H1 (cell line): Measurements from ENCODE around the gene TRIM52. TPM values are rescaled to one million over a fixed set of nuclear protein-coding genes. Genes with fewer than 3 reads are reported as not detected.

Experiments
- CTCF ChIA-PET: fragments of 300-600 bp; sonication (Branson Sonifier 250); formaldehyde crosslinking; loops from one replicate; lab custom pipeline; 2021; ENCODE audit not compliant: partially characterized antibody; lab: Charles Lee
- POLR2A ChIA-PET: fragments of 300-600 bp; sonication (Branson Sonifier 250); formaldehyde crosslinking; loops from one replicate; lab custom pipeline; 2021; ENCODE audit warnings: inconsistent platforms; ENCODE audit not compliant: partially characterized antibody; lab: Charles Lee
- DNase-seq, 2 experiments: peaks; one replicate each; pipeline versions ENCODE4 v3.0.0 to v3.0.0-alpha.2; 2010 to 2022; ENCODE audit warnings: low spot score in 2 of 2, low read depth in 1 of 2, mixed read lengths in 1 of 2
- FAIRE-seq: peaks from 2 replicates; lab custom pipeline; 2011; peaks lifted over from hg19 to GRCh38; lab: Jason Lieb, UNC
- H2AFZ ChIP-seq: 2 replicates; pipeline ENCODE4 v1.8.1; 2012; ENCODE audit warnings: low read length, inconsistent platforms
- H2AK5ac ChIP-seq: 2 replicates; pipeline ENCODE4 v1.6.1; 2013; ENCODE audit warnings: low read depth, low read length
- H2BK120ac ChIP-seq: replicated peaks from 2 replicates; pipeline ENCODE3; 2013; ENCODE audit warnings: low read depth, low read length, inconsistent platforms
- H2BK12ac ChIP-seq: 2 replicates; pipeline ENCODE4 v1.6.1; 2013; ENCODE audit warnings: low read depth, low read length
- H2BK15ac ChIP-seq: 2 replicates; pipeline ENCODE4 v1.6.1; 2013; ENCODE audit warnings: low read length
- H2BK20ac ChIP-seq: 2 replicates; pipeline ENCODE4 v1.6.1; 2013; ENCODE audit warnings: low read length
- H2BK5ac ChIP-seq: 2 replicates; pipeline ENCODE4 v1.6.1; 2013; ENCODE audit warnings: low read depth, low read length
- H3K14ac ChIP-seq: 2 replicates; pipeline ENCODE4 v1.6.1; 2013; ENCODE audit warnings: inconsistent platforms; ENCODE audit not compliant: insufficient read length
- H3K18ac ChIP-seq: 2 replicates; pipeline ENCODE4 v1.6.1; 2013; ENCODE audit warnings: low read length; ENCODE audit errors: extremely low read depth
- H3K23ac ChIP-seq: 2 replicates; pipeline ENCODE4 v1.6.1; 2013; ENCODE audit warnings: inconsistent platforms; ENCODE audit not compliant: insufficient read length
- H3K23me2 ChIP-seq: 2 replicates; pipeline ENCODE4 v1.6.1; 2013; ENCODE audit warnings: low read depth, low read length
- H3K27ac ChIP-seq: 2 replicates; pipeline ENCODE4 v1.6.1; 2011; ENCODE audit warnings: low read depth, low read length, inconsistent platforms
- H3K27me3 ChIP-seq, 4 experiments: replicated peaks in 1 of 4; 1 replicate in 1 of 4; 2 replicates in 3 of 4; pipeline versions ENCODE4 v1.6.1 to v1.8.1; 2011 to 2013; ENCODE audit warnings: low read length in 3 of 4, mild to moderate bottlenecking in 3 of 4, inconsistent platforms in 2 of 4, mixed read lengths in 2 of 4, moderate library complexity in 1 of 4; ENCODE audit not compliant: control insufficient read depth in 3 of 4, insufficient read depth in 3 of 4; ENCODE audit errors: extremely low read depth in 1 of 4
- H3K36me3 ChIP-seq, 4 experiments: 2 replicates each; pipeline versions ENCODE4 v1.6.1 to v1.8.1; 2011 to 2013; ENCODE audit warnings: mild to moderate bottlenecking in 4 of 4, low read length in 3 of 4, moderate library complexity in 2 of 4, control low read depth in 1 of 4, inconsistent platforms in 1 of 4; ENCODE audit not compliant: insufficient read depth in 4 of 4, control insufficient read depth in 2 of 4
- H3K4ac ChIP-seq: replicated peaks from 2 replicates; pipeline ENCODE3; 2013; ENCODE audit warnings: low read length, low read depth, mixed read lengths, inconsistent platforms; ENCODE audit not compliant: insufficient read length
- H3K4me1 ChIP-seq, 4 experiments: replicated peaks in 1 of 4; 1 replicate in 1 of 4; 2 replicates in 3 of 4; pipeline versions ENCODE4 v1.6.1 to v1.8.1; 2011 to 2013; ENCODE audit warnings: low read length in 3 of 4, inconsistent platforms in 2 of 4, mixed read lengths in 1 of 4; ENCODE audit not compliant: insufficient read depth in 4 of 4, control insufficient read depth in 3 of 4
- H3K4me2 ChIP-seq, 2 experiments: 2 replicates each; pipeline versions ENCODE4 v1.6.1 to v1.8.1; 2011 to 2013; ENCODE audit warnings: low read depth in 2 of 2, low read length in 2 of 2, control low read depth in 1 of 2, inconsistent platforms in 1 of 2, mild to moderate bottlenecking in 1 of 2; ENCODE audit not compliant: insufficient read depth in 1 of 2
- H3K4me3 ChIP-seq, 4 experiments: fragments of 200-600, 300-600 bp in 1 of 4; sonication (generic), shearing (Covaris generic), sonication (Bioruptor Twin) in 1 of 4; 2 replicates each; pipeline versions ENCODE4 v1.5.1 to v1.8.1; 2011 to 2016; ENCODE audit warnings: low read length in 4 of 4, low read depth in 3 of 4, control low read depth in 2 of 4, inconsistent platforms in 2 of 4, mild to moderate bottlenecking in 2 of 4, mixed read lengths in 1 of 4, moderate library complexity in 1 of 4; ENCODE audit not compliant: insufficient read depth in 2 of 4; ENCODE audit errors: extremely low read depth in 1 of 4
- H3K56ac ChIP-seq: replicated peaks from 2 replicates; pipeline ENCODE3; 2013; ENCODE audit warnings: low read depth, mild to moderate bottlenecking, mixed read lengths, low read length, inconsistent platforms; ENCODE audit not compliant: insufficient read length
- H3K79me1 ChIP-seq: 2 replicates; pipeline ENCODE4 v1.6.1; 2013; ENCODE audit warnings: low read depth, low read length, control low read depth
- H3K79me2 ChIP-seq, 2 experiments: 2 replicates each; pipeline versions ENCODE4 v1.6.1 to v1.8.1; 2012 to 2013; ENCODE audit warnings: low read length in 2 of 2, mild to moderate bottlenecking in 2 of 2, inconsistent platforms in 1 of 2; ENCODE audit not compliant: insufficient read depth in 2 of 2, control insufficient read depth in 1 of 2
- H3K9ac ChIP-seq, 4 experiments: replicated peaks in 1 of 4; 1 replicate in 1 of 4; 2 replicates in 3 of 4; pipeline versions ENCODE4 v1.6.1 to v1.8.1; 2011 to 2013; ENCODE audit warnings: low read depth in 3 of 4, low read length in 3 of 4, control low read depth in 2 of 4, mild to moderate bottlenecking in 2 of 4, moderate library complexity in 2 of 4, inconsistent platforms in 1 of 4; ENCODE audit errors: extremely low read depth in 1 of 4
- H3K9me3 ChIP-seq, 2 experiments: 2 replicates each; pipeline versions ENCODE4 v1.6.1 to v1.8.1; 2012 to 2013; ENCODE audit warnings: mild to moderate bottlenecking in 2 of 2, moderate library complexity in 2 of 2, control low read depth in 1 of 2, inconsistent platforms in 1 of 2, low read depth in 1 of 2, low read length in 1 of 2, mixed read lengths in 1 of 2; ENCODE audit not compliant: insufficient read depth in 2 of 2
- H4K20me1 ChIP-seq, 2 experiments: replicated peaks in 1 of 2; 2 replicates each; pipeline versions ENCODE3 to v1.8.1; 2011 to 2013; ENCODE audit warnings: inconsistent platforms in 2 of 2, low read length in 2 of 2, mild to moderate bottlenecking in 1 of 2; ENCODE audit not compliant: insufficient read depth in 2 of 2, control insufficient read depth in 1 of 2
- H4K5ac ChIP-seq: 2 replicates; pipeline ENCODE4 v1.6.1; 2013; ENCODE audit warnings: low read length, low read depth, mixed read lengths, inconsistent platforms; ENCODE audit not compliant: insufficient read length
- H4K8ac ChIP-seq: 2 replicates; pipeline ENCODE4 v1.8.0; 2013; ENCODE audit warnings: mild to moderate bottlenecking, moderate library complexity, low read length, inconsistent platforms; ENCODE audit not compliant: insufficient read depth; ENCODE audit errors: extremely low read depth
- H4K91ac ChIP-seq: replicated peaks from 2 replicates; pipeline ENCODE3; 2013; ENCODE audit warnings: low read length, mixed read lengths, inconsistent platforms; ENCODE audit not compliant: insufficient read length
- BRCA1 ChIP-seq: IDR thresholded peaks from 2 replicates; pipeline ENCODE4 v1.6.1; 2012; ENCODE audit warnings: low read depth, low read length, improper control_type of control experiment
- POLR2AphosphoS5 ChIP-seq: IDR thresholded peaks from 2 replicates; pipeline ENCODE4 v1.6.1; 2011; ENCODE audit warnings: low read depth, low read length
- SP4 ChIP-seq: IDR thresholded peaks from 2 replicates; pipeline ENCODE4 v1.6.1; 2012; ENCODE audit warnings: low read length, inconsistent platforms
- TEAD4 ChIP-seq: IDR thresholded peaks from 2 replicates; pipeline ENCODE4 v1.6.1; 2012; ENCODE audit warnings: low read depth, low read length, inconsistent platforms, mixed read lengths
- WGBS, 2 experiments: shearing (Covaris generic) in 1 of 2; methylation state at CpG; one replicate each; pipeline versions ENCODE4 v1.1.6 to v1.1.7; 2013 to 2015; ENCODE audit warnings: low lambda C conversion rate in 2 of 2, mixed read lengths in 2 of 2, inconsistent platforms in 1 of 2, low coverage in 1 of 2, missing lambda C conversion rate in 1 of 2; ENCODE audit not compliant: insufficient replicate concordance in 2 of 2, insufficient coverage in 1 of 2, insufficient read length in 1 of 2; ENCODE audit errors: extremely low coverage in 1 of 2, missing lambda C conversion rate in 1 of 2; 5-methylcytosine and 5-hydroxymethylcytosine counted together
- polyA plus RNA-seq, 7 experiments: library from polyadenylated mRNA; depleted of rRNA in 3 of 7; stranded (reverse) in 5 of 7; unstranded in 2 of 7; fragments of >200 nt in 5 of 7; fragments of 200-250 nt in 2 of 7; gene quantifications; 1 replicate in 5 of 7; 2 replicates in 1 of 7; 4 replicates in 1 of 7; pipeline versions ENCODE4 v1.2.1 to v1.2.3, GENCODE V29; 2011 to 2013; ENCODE audit warnings: missing spikeins in 2 of 7, mixed read lengths in 2 of 7
- total RNA-seq: library from RNA; stranded (reverse); fragmentation: NEBNext Ultra II Directional; extraction: Animal tissue kit (Norgen Biotek cat#: 25700); gene quantifications from 2 replicates; pipeline ENCODE4 v1.2.1, GENCODE V29; 2021

Gene TRIM52
- total and polyA plus RNA-seq, 2 of the 8 experiments (the other 6 are each of a cell fraction or from before 2014, with no cell fraction given) = 4.2 to 5.7 TPM

DNA sequence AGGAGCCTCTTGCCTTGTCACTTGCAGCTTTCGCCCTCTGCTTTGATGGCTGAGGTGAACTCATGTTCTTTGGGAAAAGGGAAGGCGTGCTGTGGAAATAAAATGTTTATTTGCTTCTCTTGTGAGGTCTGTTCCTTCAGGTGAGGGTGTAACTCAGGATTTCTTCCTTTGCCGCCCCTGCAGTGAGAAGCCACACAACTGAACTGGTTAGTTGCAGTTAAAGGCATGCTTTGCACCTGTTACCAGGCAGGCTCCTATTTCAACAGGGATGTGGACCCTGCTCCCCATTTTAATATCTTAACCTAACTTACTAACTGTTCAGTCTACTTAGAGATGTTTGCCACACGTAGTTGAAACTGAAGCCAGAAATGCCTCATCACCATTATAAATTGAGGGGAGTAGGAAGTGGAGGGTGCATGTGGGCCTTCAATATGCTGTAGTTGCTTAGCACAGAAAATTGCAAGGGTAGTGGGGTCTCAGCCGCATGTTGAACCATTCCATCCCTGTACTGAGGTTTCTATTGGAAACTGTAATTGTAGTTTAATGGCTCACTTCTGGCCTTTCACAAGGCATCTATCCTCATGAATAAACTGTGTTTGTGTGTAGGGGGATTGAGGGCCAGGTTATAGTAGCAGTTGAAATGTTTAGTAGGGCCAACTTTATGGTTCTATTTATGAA lies 25.1 kb downstream of the TRIM52 start:
- peaks cover 16 to 27% of the 10 kb centered on the region in 2 experiments for H4K20me1 ChIP-seq
- TF ChIP-seq TEAD4 (no peak), BRCA1 (no peak), SP4 (peak; percentile 49; the same call in 1 of the 2 replicates), POLR2AphosphoS5 (peak; percentile 89)

More for the DNA sequence above, 25.1 kb downstream of the TRIM52 start:
- no peak overlapping the region for H2BK12ac ChIP-seq
- peaks cover 0 to 6% (median 0%) of the 10 kb centered on the region in 4 experiments; a peak in 4 of 7 replicates for H3K4me1 ChIP-seq
- no peak overlapping the region for H3K18ac ChIP-seq
- no peaks in the 10 kb centered on the region for H3K27me3 ChIP-seq
- H3K14ac ChIP-seq = no peak overlapping the region
- no peak overlapping the region for H3K27ac ChIP-seq
- CTCF ChIA-PET = interaction anchor here (1.2 kb wide), 1 partner anchor 13 kb away, joined by 4 read pairs; no protein-coding TSS in a partner anchor
- H3K79me2 ChIP-seq = peaks cover 0 to 10% of the 10 kb centered on the region in 2 experiments; a peak in 2 of 4 replicates
- no peak overlapping the region for H3K23ac ChIP-seq
- H4K91ac ChIP-seq = no peak overlapping the region
- no peak overlapping the region for H2BK120ac ChIP-seq
- POLR2A ChIA-PET = interaction anchor here (1.2 to 34.2 kb wide), 11 partner anchors 2 to 62 kb away, joined by 3 to 1334 read pairs (median 12); partner anchors contain the start of genes RACK1, TRIM41, TRIM52 and TRIM7
- 79% methylated on average over 5 of the region's 5 CpGs; no CpG with 5 or more reads in 1 of the 2 experiments for WGBS, 2 experiments
- no peak overlapping the region for H3K4ac ChIP-seq
- H2AFZ ChIP-seq = no peak overlapping the region
- no peak overlapping the region for H4K8ac ChIP-seq
- H3K4me3 ChIP-seq = no peak overlapping the region
- no peak overlapping the region for H3K9ac ChIP-seq
- H2BK5ac ChIP-seq = no peak overlapping the region
- no peaks in the 10 kb centered on the region for H3K23me2 ChIP-seq
- H3K4me2 ChIP-seq = no peak overlapping the region
- H3K79me1 ChIP-seq = no peaks in the 10 kb centered on the region
- DNase-seq = no peak
- H3K36me3 ChIP-seq = peaks cover 42 to 86% (median 58%) of the 10 kb centered on the region in 4 experiments
- no peak overlapping the region for H2BK15ac ChIP-seq
- no peak overlapping the region for H3K56ac ChIP-seq
- H3K9me3 ChIP-seq = no peaks in the 10 kb centered on the region
- H2BK20ac ChIP-seq = no peak overlapping the region
- no peak overlapping the region for H2AK5ac ChIP-seq
- FAIRE-seq = no peak
- H4K5ac ChIP-seq = no peak overlapping the region
